NCI-H1694 treated with DMSO at 0.1 percent for 48 hours (cell line): ENCODE measurements around the gene PAGR1.
A peak's percentile ranks its signal among the peaks of the same experiment; 100 is the strongest.
"Not testable (repeated sequence)": the region's sequence is repeated elsewhere in the genome, so short reads cannot be mapped to it uniquely, and the experiment has no call there.

ENCODE experiments used
- DNase-seq: peaks from one replicate; lab custom pipeline; 2025; lab: John Stamatoyannopoulos, UW

Gene PAGR1

GRCh38 chr16:29815793-29816693 lies at the start of gene PAGR1:
Gene PAGR1, plus strand, starts transcription at chr16:29816152. Its CDS starts 374 bp downstream, at chr16:29816526.
- DNase-seq = peak; percentile 97

GRCh38 chr16:29766571-29766970 lies 49.4 kb upstream of the PAGR1 start:
- DNase-seq = no peak

- no peak for DNase-seq
These were observed 48.9 kb upstream of the PAGR1 start for GRCh38 chr16:29767062-29767461.

- DNase-seq = no peak
These were observed 46.4 kb upstream of the PAGR1 start for GRCh38 chr16:29769507-29769906.

- DNase-seq = no peak
These were observed 45.6 kb upstream of the PAGR1 start for GRCh38 chr16:29770250-29770929.

- not testable (repeated sequence) for DNase-seq
These were observed 43.6 kb upstream of the PAGR1 start for GRCh38 chr16:29772330-29772729.

GRCh38 chr16:29774730-29775129 lies 41.2 kb upstream of the PAGR1 start:
- no peak for DNase-seq

- DNase-seq = peak; percentile 10
These were observed 40.1 kb upstream of the PAGR1 start for GRCh38 chr16:29775742-29776408.

GRCh38 chr16:29777576-29778350 lies 38.2 kb upstream of the PAGR1 start, which contains the start of gene ZG16:
Gene ZG16, plus strand, starts transcription at chr16:29778256. Its CDS starts 1,011 bp downstream, at chr16:29779267.
- DNase-seq = no peak

GRCh38 chr16:29779474-29779873 lies 36.5 kb upstream of the PAGR1 start:
- no peak for DNase-seq

GRCh38 chr16:29783094-29783953 lies 32.6 kb upstream of the PAGR1 start:
- DNase-seq = not testable (repeated sequence)

GRCh38 chr16:29784157-29784556 lies 31.8 kb upstream of the PAGR1 start:
- no peak for DNase-seq

GRCh38 chr16:29784901-29785500 lies 31.0 kb upstream of the PAGR1 start:
- no peak for DNase-seq

GRCh38 chr16:29787155-29787554 lies 28.8 kb upstream of the PAGR1 start:
- not testable (repeated sequence) for DNase-seq

- DNase-seq = no peak
These were observed 26.2 kb upstream of the PAGR1 start for GRCh38 chr16:29789775-29790182.

- DNase-seq = peak; percentile 93
These were observed 25.6 kb upstream of the PAGR1 start, which contains the start of gene KIF22 for GRCh38 chr16:29790183-29790948. Gene KIF22, plus strand, starts transcription at chr16:29790751. Its CDS starts 9 bp downstream, at chr16:29790760.

GRCh38 chr16:29790949-29791844 lies 24.8 kb upstream of the PAGR1 start:
- DNase-seq = no peak
